Fibroblast of lung (primary cell): ENCODE measurements around the gene DR1.

Source experiments
- CTCF ChIP-seq, 2 donors: IDR thresholded peaks in 1 of 2; conservative IDR thresholded peaks in 1 of 2; 1 replicate in 1 of 2; 2 replicates in 1 of 2; pipeline ENCODE4 v1.5.1; 2011 to 2012; ENCODE audit warnings: low read length in 2 of 2, control low read depth in 1 of 2, inconsistent platforms in 1 of 2, low read depth in 1 of 2, mild to moderate bottlenecking in 1 of 2
- EZH2 ChIP-seq: IDR thresholded peaks from 2 replicates; pipeline ENCODE4 v1.5.1; 2012; ENCODE audit warnings: low read length, control low read depth, mild to moderate bottlenecking; ENCODE audit errors: missing control alignments

- TF ChIP-seq EZH2 (no peak), CTCF (conservative IDR thresholded peaks at IDR 0.05 in 1 of 2, IDR thresholded peaks at IDR 0.05 in 1 of 2; ENCODE audit: low read depth in 1 of 2, low read length in 2 of 2) (no peak)
These were observed 6.5 kb upstream of the DR1 start for GRCh38 chr1:93339171-93339697.
